ENCODE results near the gene DYNC1I1.

DYNC1I1 gene

GRCh38 chr7:95950698-95951097 lies 178.3 kb downstream of the DYNC1I1 start:
- H3K9ac ChIP-seq (ENCODE audit: insufficient read length, low read depth) = no peak overlapping the region
- H3K4me3 ChIP-seq (ENCODE audit: insufficient read length, low read depth) = no peak overlapping the region
- H3K4me1 ChIP-seq (ENCODE audit: insufficient read depth, insufficient read length) = no peaks in the 10 kb centered on the region
- H3K36me3 ChIP-seq (ENCODE audit: insufficient read depth, insufficient read length, low read length) = no peaks in the 10 kb centered on the region
- TF ChIP-seq YY1 (IDR thresholded peaks at IDR 0.05; ENCODE audit: insufficient read depth, insufficient read length) (no peak), ZNF274 (IDR thresholded peaks at IDR 0.05; ENCODE audit: low read depth, low read length) (no peak), SUZ12 (IDR thresholded peaks at IDR 0.05; ENCODE audit: extremely low read depth, insufficient read depth, insufficient read length) (no peak)
- DNase-seq (ENCODE audit: low read depth, low spot score) = no peak
- no peaks in the 10 kb centered on the region for H3K27me3 ChIP-seq (ENCODE audit: insufficient read depth, insufficient read length)
- no peaks in the 10 kb centered on the region for H3K9me3 ChIP-seq (ENCODE audit: insufficient read depth, low read length)

DNA sequence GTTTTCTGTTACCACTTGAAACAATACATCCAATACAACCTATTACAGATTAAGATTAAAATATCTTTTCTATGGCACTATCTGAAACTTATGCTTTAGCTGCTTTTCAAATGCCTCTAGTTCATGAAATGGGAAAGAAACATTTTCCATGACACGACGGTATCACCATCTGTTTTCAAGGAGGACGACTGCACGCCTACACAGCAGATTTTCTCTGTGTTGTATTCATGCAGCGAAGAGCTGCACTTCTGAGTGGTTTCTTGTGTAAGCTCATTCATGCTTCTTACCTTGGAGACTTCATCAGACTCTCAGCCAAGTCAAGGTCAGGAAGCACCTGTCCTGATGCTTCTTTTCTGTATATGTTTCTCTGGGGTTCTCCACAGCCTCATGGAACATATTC lies 179.2 kb downstream of the DYNC1I1 start:
- no peaks in the 10 kb centered on the region for H3K9me3 ChIP-seq (ENCODE audit: insufficient read depth, low read length)
- no peak overlapping the region for H3K4me3 ChIP-seq (ENCODE audit: insufficient read length, low read depth)
- no peaks in the 10 kb centered on the region for H3K27me3 ChIP-seq (ENCODE audit: insufficient read depth, insufficient read length)
- H3K36me3 ChIP-seq (ENCODE audit: insufficient read depth, insufficient read length, low read length) = no peaks in the 10 kb centered on the region
- no peaks in the 10 kb centered on the region for H3K4me1 ChIP-seq (ENCODE audit: insufficient read depth, insufficient read length)
- TF ChIP-seq YY1 (IDR thresholded peaks at IDR 0.05; ENCODE audit: insufficient read depth, insufficient read length) (no peak), ZNF274 (IDR thresholded peaks at IDR 0.05; ENCODE audit: low read depth, low read length) (no peak), SUZ12 (IDR thresholded peaks at IDR 0.05; ENCODE audit: extremely low read depth, insufficient read depth, insufficient read length) (no peak)
- DNase-seq (ENCODE audit: low read depth, low spot score) = no peak
- H3K9ac ChIP-seq (ENCODE audit: insufficient read length, low read depth) = no peak overlapping the region

GRCh38 chr7:95951997-95952795 lies 179.8 kb downstream of the DYNC1I1 start:
- Histone ChIP-seq H3K36me3 (ENCODE audit: insufficient read depth, insufficient read length, low read length) (no peaks in the 10 kb centered on the region), H3K9me3 (ENCODE audit: insufficient read depth, low read length) (no peaks in the 10 kb centered on the region)
- no peak for TF ChIP-seq SUZ12 (IDR thresholded peaks at IDR 0.05; ENCODE audit: extremely low read depth, insufficient read depth, insufficient read length)
- no peak for TF ChIP-seq YY1 (IDR thresholded peaks at IDR 0.05; ENCODE audit: insufficient read depth, insufficient read length)
- no peak for TF ChIP-seq ZNF274 (IDR thresholded peaks at IDR 0.05; ENCODE audit: low read depth, low read length)

DNA sequence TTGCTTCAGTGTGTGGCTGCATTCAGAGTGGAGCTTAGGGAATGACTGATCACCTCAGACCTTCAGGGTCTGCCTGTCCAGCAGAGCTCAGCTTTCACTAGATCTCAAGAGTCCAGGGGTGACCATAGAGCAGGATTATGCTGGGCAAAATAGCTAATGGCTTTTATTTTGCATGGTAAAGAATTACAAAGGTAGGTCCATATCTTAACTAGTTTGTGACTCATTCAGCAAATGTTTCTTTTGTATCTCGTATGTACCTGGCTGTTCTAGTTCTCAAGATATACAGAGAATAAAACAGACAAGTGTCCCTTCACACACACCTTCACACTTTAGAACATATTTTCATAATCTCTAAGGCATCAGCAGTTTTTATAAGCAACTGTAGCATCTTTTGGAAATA lies 180.5 kb downstream of the DYNC1I1 start:
- Histone ChIP-seq H3K27me3 (ENCODE audit: insufficient read depth, insufficient read length) (no peaks in the 10 kb centered on the region), H3K9ac (ENCODE audit: insufficient read length, low read depth) (no peak overlapping the region), H3K4me3 (ENCODE audit: insufficient read length, low read depth) (no peak overlapping the region), H3K36me3 (ENCODE audit: insufficient read depth, insufficient read length, low read length) (no peaks in the 10 kb centered on the region), H3K9me3 (ENCODE audit: insufficient read depth, low read length) (no peaks in the 10 kb centered on the region), H3K4me1 (ENCODE audit: insufficient read depth, insufficient read length) (no peaks in the 10 kb centered on the region)
- TF ChIP-seq YY1 (IDR thresholded peaks at IDR 0.05; ENCODE audit: insufficient read depth, insufficient read length) (no peak), ZNF274 (IDR thresholded peaks at IDR 0.05; ENCODE audit: low read depth, low read length) (no peak), SUZ12 (IDR thresholded peaks at IDR 0.05; ENCODE audit: extremely low read depth, insufficient read depth, insufficient read length) (no peak)
- DNase-seq (ENCODE audit: low read depth, low spot score) = no peak

More at GRCh38 chr7:95951997-95952795, 179.8 kb downstream of the DYNC1I1 start:
- Histone ChIP-seq H3K9ac (ENCODE audit: insufficient read length, low read depth) (no peak overlapping the region), H3K4me1 (ENCODE audit: insufficient read depth, insufficient read length) (no peaks in the 10 kb centered on the region), H3K27me3 (ENCODE audit: insufficient read depth, insufficient read length) (no peaks in the 10 kb centered on the region), H3K4me3 (ENCODE audit: insufficient read length, low read depth) (no peak overlapping the region)
- DNase-seq (ENCODE audit: low read depth, low spot score) = no peak

- no peak for DNase-seq (ENCODE audit: low read depth, low spot score)
- Histone ChIP-seq H3K36me3 (ENCODE audit: insufficient read depth, insufficient read length, low read length) (no peaks in the 10 kb centered on the region), H3K4me3 (ENCODE audit: insufficient read length, low read depth) (no peak overlapping the region), H3K4me1 (ENCODE audit: insufficient read depth, insufficient read length) (no peaks in the 10 kb centered on the region), H3K9me3 (ENCODE audit: insufficient read depth, low read length) (no peaks in the 10 kb centered on the region), H3K9ac (ENCODE audit: insufficient read length, low read depth) (no peak overlapping the region), H3K27me3 (ENCODE audit: insufficient read depth, insufficient read length) (no peaks in the 10 kb centered on the region)
- no peak for TF ChIP-seq SUZ12 (IDR thresholded peaks at IDR 0.05; ENCODE audit: extremely low read depth, insufficient read depth, insufficient read length)
- TF ChIP-seq ZNF274 (IDR thresholded peaks at IDR 0.05; ENCODE audit: low read depth, low read length) = no peak
- TF ChIP-seq YY1 (IDR thresholded peaks at IDR 0.05; ENCODE audit: insufficient read depth, insufficient read length) = no peak
Observed at GRCh38 chr7:95955748-95956147, 183.4 kb downstream of the DYNC1I1 start.

DNA sequence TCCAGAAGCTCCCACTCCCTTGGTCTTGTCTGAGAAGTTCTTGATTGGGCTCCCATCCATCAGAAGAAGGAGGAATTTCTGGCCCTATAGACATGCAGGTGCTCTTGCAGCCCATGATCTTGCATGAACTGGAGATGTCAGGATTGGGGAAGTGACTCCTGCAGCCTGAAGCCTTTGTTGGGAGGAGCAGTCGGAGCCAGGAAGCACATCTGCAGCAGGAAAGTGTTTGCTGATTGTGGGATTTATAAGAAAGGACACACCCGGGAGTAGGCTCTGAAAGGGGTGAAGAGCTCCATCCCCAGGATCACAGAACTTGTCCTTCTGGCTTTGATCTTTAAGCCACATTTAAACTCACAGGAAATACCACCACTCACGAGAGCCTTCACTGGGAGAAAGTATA lies 185.2 kb downstream of the DYNC1I1 start:
- Histone ChIP-seq H3K4me3 (ENCODE audit: insufficient read length, low read depth) (no peak overlapping the region), H3K4me1 (ENCODE audit: insufficient read depth, insufficient read length) (no peaks in the 10 kb centered on the region), H3K9ac (ENCODE audit: insufficient read length, low read depth) (no peak overlapping the region), H3K36me3 (ENCODE audit: insufficient read depth, insufficient read length, low read length) (no peaks in the 10 kb centered on the region), H3K27me3 (ENCODE audit: insufficient read depth, insufficient read length) (no peaks in the 10 kb centered on the region), H3K9me3 (ENCODE audit: insufficient read depth, low read length) (no peaks in the 10 kb centered on the region)
- DNase-seq (ENCODE audit: low read depth, low spot score) = no peak
- TF ChIP-seq SUZ12 (IDR thresholded peaks at IDR 0.05; ENCODE audit: extremely low read depth, insufficient read depth, insufficient read length) (no peak), YY1 (IDR thresholded peaks at IDR 0.05; ENCODE audit: insufficient read depth, insufficient read length) (no peak), ZNF274 (IDR thresholded peaks at IDR 0.05; ENCODE audit: low read depth, low read length) (no peak)

- Histone ChIP-seq H3K36me3 (ENCODE audit: insufficient read depth, insufficient read length, low read length) (no peaks in the 10 kb centered on the region), H3K4me1 (ENCODE audit: insufficient read depth, insufficient read length) (no peaks in the 10 kb centered on the region), H3K9ac (ENCODE audit: insufficient read length, low read depth) (no peak overlapping the region), H3K4me3 (ENCODE audit: insufficient read length, low read depth) (no peak overlapping the region), H3K9me3 (ENCODE audit: insufficient read depth, low read length) (no peaks in the 10 kb centered on the region), H3K27me3 (ENCODE audit: insufficient read depth, insufficient read length) (no peaks in the 10 kb centered on the region)
- no peak for DNase-seq (ENCODE audit: low read depth, low spot score)
- TF ChIP-seq SUZ12 (IDR thresholded peaks at IDR 0.05; ENCODE audit: extremely low read depth, insufficient read depth, insufficient read length) (no peak), ZNF274 (IDR thresholded peaks at IDR 0.05; ENCODE audit: low read depth, low read length) (no peak), YY1 (IDR thresholded peaks at IDR 0.05; ENCODE audit: insufficient read depth, insufficient read length) (no peak)
Observed at GRCh38 chr7:95960706-95961244, 188.4 kb downstream of the DYNC1I1 start.
